ENCODE results near the gene CARS2.

The CARS2 gene

GRCh38 chr13:110618167-110618566, 87.7 kb downstream of the CARS2 start:
- Histone ChIP-seq H2AFZ (ENCODE audit: insufficient read depth, low read length, poor library complexity) (no peak overlapping the region), H2BK5ac (ENCODE audit: low read depth, low read length, poor library complexity) (no peak overlapping the region), H3K4me1 (ENCODE audit: control insufficient read depth in 1 of 2, insufficient read depth in 2 of 2, low read length in 2 of 2) (peaks cover 7 to 11% of the 10 kb centered on the region in 2 experiments), H3K18ac (ENCODE audit: low read length) (no peak overlapping the region), H2AK5ac (ENCODE audit: low read length) (no peak overlapping the region), H3K4ac (ENCODE audit: low read depth, low read length) (peak overlapping the region; percentile 97), H3K4me2 (ENCODE audit: low read length) (no peak overlapping the region), H3K36me3 (ENCODE audit: control insufficient read depth in 1 of 2, insufficient read depth in 2 of 2, low read length in 2 of 2) (peaks cover 3 to 12% of the 10 kb centered on the region in 2 experiments), H2BK12ac (ENCODE audit: low read length) (no peak overlapping the region), H3K9me3 (ENCODE audit: insufficient read depth, low read depth, low read length) (peaks cover 5% of the 10 kb centered on the region), H4K8ac (ENCODE audit: low read depth, low read length) (no peak overlapping the region), H2BK120ac (ENCODE audit: insufficient read depth, low read length, poor library complexity) (no peak overlapping the region), H3K23ac (ENCODE audit: low read length) (no peak overlapping the region), H3K79me2 (ENCODE audit: control insufficient read depth, insufficient read depth, low read length, poor library complexity) (peaks cover 19% of the 10 kb centered on the region), H3K9ac (ENCODE audit: low read length) (no peak overlapping the region), H3K79me1 (ENCODE audit: low read length) (peaks cover 13% of the 10 kb centered on the region), H4K12ac (ENCODE audit: low read depth, low read length) (no peak overlapping the region), H3K27me3 (ENCODE audit: insufficient read depth, low read length) (no peaks in the 10 kb centered on the region), H4K91ac (ENCODE audit: low read depth, low read length) (no peak overlapping the region), H3K27ac (ENCODE audit: low read depth, low read length) (no peak overlapping the region), H3K14ac (ENCODE audit: low read length) (no peak overlapping the region), H3K4me3 (ENCODE audit: low read depth, low read length) (no peak overlapping the region)
- no CpG with 5 or more reads among the region's 8 CpGs for WGBS (ENCODE audit: extremely low coverage, insufficient coverage, insufficient read length)
- DNase-seq = no peak

DNA sequence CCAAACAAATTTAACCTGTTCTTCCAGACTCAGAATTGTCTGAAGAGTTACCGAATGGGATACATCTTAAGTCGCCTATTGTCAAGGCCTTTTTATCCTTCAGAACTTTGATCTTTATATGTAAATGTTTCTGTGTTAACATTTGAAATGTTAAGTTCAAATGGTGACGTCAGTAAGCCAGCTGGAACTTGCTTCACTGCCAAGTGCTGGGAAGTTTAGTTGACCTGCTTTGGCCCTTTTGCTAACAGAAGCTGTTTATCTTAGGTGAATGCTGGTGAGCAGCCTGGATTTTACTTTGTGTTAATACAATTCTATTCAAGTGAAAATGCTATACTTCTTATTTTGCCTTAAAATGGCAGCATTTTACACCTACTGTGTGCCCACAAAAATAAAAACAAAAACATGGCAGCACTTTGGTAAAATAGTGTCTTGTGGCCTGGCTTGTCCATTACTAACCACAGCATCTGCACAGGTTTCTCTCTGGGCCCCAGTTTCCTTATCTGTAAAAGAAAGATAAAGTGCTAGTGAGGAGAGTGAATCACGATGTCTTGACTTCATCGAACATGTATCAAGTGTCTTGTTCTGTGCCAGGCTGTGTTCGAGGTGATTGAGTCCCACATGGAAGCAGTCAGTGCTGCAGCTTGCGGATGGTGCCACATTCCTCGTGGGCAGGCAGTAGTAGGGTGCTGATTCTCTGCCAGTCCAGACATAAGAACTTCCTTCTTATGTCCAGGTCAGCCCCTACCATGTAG, 88.4 kb downstream of the CARS2 start:
- Histone ChIP-seq H2AFZ (ENCODE audit: insufficient read depth, low read length, poor library complexity) (peak overlapping the region; percentile 66), H3K4ac (ENCODE audit: low read depth, low read length) (peak overlapping the region; percentile 99), H3K18ac (ENCODE audit: low read length) (no peak overlapping the region), H3K27me3 (ENCODE audit: insufficient read depth, low read length) (no peaks in the 10 kb centered on the region), H3K23ac (ENCODE audit: low read length) (peak overlapping the region; percentile 51), H3K79me2 (ENCODE audit: control insufficient read depth, insufficient read depth, low read length, poor library complexity) (peaks cover 19% of the 10 kb centered on the region), H2AK5ac (ENCODE audit: low read length) (no peak overlapping the region), H4K91ac (ENCODE audit: low read depth, low read length) (no peak overlapping the region), H3K4me3 (ENCODE audit: low read depth, low read length) (no peak overlapping the region), H3K14ac (ENCODE audit: low read length) (no peak overlapping the region), H3K36me3 (ENCODE audit: control insufficient read depth in 1 of 2, insufficient read depth in 2 of 2, low read length in 2 of 2) (peaks cover 0 to 7% of the 10 kb centered on the region in 2 experiments), H3K79me1 (ENCODE audit: low read length) (peaks cover 13% of the 10 kb centered on the region), H3K9ac (ENCODE audit: low read length) (no peak overlapping the region), H3K4me1 (ENCODE audit: control insufficient read depth in 1 of 2, insufficient read depth in 2 of 2, low read length in 2 of 2) (peaks cover 7 to 11% of the 10 kb centered on the region in 2 experiments), H3K27ac (ENCODE audit: low read depth, low read length) (no peak overlapping the region), H2BK5ac (ENCODE audit: low read depth, low read length, poor library complexity) (no peak overlapping the region), H3K4me2 (ENCODE audit: low read length) (no peak overlapping the region), H3K9me3 (ENCODE audit: insufficient read depth, low read depth, low read length) (peaks cover 5% of the 10 kb centered on the region), H4K8ac (ENCODE audit: low read depth, low read length) (no peak overlapping the region), H4K12ac (ENCODE audit: low read depth, low read length) (no peak overlapping the region), H2BK12ac (ENCODE audit: low read length) (no peak overlapping the region), H2BK120ac (ENCODE audit: insufficient read depth, low read length, poor library complexity) (no peak overlapping the region)
- WGBS (ENCODE audit: extremely low coverage, insufficient coverage, insufficient read length) = no CpG with 5 or more reads among the region's 8 CpGs
- no peak for DNase-seq

GRCh38 chr13:110616103-110617101, 89.5 kb downstream of the CARS2 start:
- peak overlapping the region; percentile 89 for H3K9ac ChIP-seq (ENCODE audit: low read length)

More at GRCh38 chr13:110616103-110617101, 89.5 kb downstream of the CARS2 start:
- no CpG with 5 or more reads among the region's 37 CpGs for WGBS (ENCODE audit: extremely low coverage, insufficient coverage, insufficient read length)
- Histone ChIP-seq H3K18ac (ENCODE audit: low read length) (peak overlapping the region; percentile 94), H3K79me2 (ENCODE audit: control insufficient read depth, insufficient read depth, low read length, poor library complexity) (peaks cover 19% of the 10 kb centered on the region), H3K79me1 (ENCODE audit: low read length) (peaks cover 13% of the 10 kb centered on the region), H3K4me2 (ENCODE audit: low read length) (peak overlapping the region; percentile 90), H2BK120ac (ENCODE audit: insufficient read depth, low read length, poor library complexity) (peak overlapping the region; percentile 79), H3K27ac (ENCODE audit: low read depth, low read length) (peak overlapping the region; percentile 76), H3K36me3 (ENCODE audit: control insufficient read depth in 1 of 2, insufficient read depth in 2 of 2, low read length in 2 of 2) (peaks cover 0 to 4% of the 10 kb centered on the region in 2 experiments), H3K4me3 (ENCODE audit: low read depth, low read length) (peak overlapping the region; percentile 97), H3K27me3 (ENCODE audit: insufficient read depth, low read length) (no peaks in the 10 kb centered on the region), H2AK5ac (ENCODE audit: low read length) (peak overlapping the region; percentile 21), H3K9me3 (ENCODE audit: insufficient read depth, low read depth, low read length) (peaks cover 5% of the 10 kb centered on the region), H2AFZ (ENCODE audit: insufficient read depth, low read length, poor library complexity) (peak overlapping the region; percentile 81), H3K4ac (ENCODE audit: low read depth, low read length) (peak overlapping the region; percentile 70), H3K14ac (ENCODE audit: low read length) (peak overlapping the region; percentile 96), H2BK5ac (ENCODE audit: low read depth, low read length, poor library complexity) (peak overlapping the region; percentile 70), H3K23ac (ENCODE audit: low read length) (no peak overlapping the region), H4K8ac (ENCODE audit: low read depth, low read length) (peak overlapping the region; percentile 94), H3K4me1 (ENCODE audit: control insufficient read depth in 1 of 2, insufficient read depth in 2 of 2, low read length in 2 of 2) (peaks cover 9 to 13% of the 10 kb centered on the region in 2 experiments), H2BK12ac (ENCODE audit: low read length) (no peak overlapping the region), H4K12ac (ENCODE audit: low read depth, low read length) (peak overlapping the region; percentile 89), H4K91ac (ENCODE audit: low read depth, low read length) (peak overlapping the region; percentile 87)
- peak; percentile 51 to 66 for DNase-seq

Measured in trophoblast cell (in vitro differentiated cells and primary cell).